ENCODE data around the gene DRGX.

The DRGX gene

DNA sequence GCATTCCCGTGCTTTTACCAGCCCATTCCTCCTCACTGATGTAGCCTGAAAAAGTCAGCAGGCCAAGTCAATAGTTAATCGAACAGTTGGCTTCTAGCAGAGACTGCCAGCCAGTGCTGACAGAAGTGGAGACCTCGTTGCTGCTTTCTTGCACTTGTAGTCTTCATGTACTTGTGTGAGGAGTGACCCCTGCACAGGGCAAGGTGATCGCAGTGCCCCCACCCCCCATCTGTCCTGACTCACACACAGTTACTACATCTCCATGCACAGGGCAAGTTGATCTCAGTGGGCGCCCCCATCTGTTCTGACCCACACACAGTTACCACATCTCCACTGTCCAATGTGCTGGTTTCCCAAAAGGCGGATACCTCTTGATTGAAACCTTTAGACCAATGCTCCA lies 62.7 kb downstream of the DRGX start:
- DNase-seq = no peak

DNA sequence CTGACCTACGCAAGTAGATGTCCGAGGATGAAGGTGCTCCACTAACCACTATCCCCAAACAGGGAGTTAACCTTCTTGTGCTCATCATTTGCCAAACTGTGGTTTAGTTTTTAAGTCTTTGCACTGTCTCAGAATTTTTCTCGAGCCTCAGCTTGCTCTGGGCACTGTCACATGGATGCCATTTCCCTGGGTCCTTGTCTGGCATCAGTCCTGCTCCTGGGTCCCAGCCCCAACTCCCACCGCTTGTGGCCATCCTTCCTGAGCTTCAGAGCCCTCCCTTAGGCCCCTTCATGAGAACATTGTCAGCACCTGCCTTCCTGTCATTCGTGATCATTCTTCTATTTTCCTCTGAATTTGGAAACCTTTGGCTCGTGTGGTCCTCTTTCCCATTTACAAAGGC lies 63.1 kb downstream of the DRGX start:
- no peak for DNase-seq

DNA sequence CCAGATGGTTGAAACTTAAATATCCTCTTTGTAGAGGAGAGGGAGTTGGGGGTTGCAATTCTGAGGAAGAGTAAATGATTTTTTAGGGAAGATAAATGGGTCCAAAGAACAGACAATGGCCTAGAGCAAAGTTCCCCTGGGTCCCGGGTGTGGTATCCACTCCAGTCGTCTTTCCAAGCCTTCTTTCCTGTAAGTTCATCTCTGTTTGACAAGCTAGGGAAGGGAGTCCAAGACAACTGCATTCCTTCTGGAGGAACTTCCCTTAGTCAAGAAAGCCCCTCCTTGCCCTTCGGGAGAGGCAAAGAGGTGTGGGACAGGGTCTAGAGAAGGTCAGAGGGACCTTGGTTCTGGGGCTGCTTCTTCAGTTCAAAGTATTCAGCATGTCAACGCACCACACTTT lies 63.6 kb downstream of the DRGX start:
- DNase-seq = no peak

DNA sequence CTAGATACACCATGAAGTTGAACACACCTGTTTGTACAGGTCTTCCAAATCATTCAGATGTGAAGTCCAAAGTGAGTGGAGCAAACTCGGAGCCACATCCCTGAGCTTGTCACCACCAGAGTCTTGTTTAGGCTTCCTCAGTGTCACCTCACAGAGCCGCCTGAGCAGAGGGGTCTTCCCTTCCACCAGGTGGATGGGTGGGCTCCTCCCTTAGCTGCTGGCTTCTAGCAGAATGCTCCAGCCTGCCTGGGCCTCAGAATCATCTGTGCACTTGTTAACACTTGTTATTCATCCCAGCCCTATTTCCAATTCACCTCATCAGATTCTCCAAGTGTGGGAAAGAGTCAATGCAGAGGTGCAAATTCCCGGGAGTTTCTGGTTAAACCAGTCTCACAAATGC lies 64.5 kb downstream of the DRGX start:
- no peak for DNase-seq

DNA sequence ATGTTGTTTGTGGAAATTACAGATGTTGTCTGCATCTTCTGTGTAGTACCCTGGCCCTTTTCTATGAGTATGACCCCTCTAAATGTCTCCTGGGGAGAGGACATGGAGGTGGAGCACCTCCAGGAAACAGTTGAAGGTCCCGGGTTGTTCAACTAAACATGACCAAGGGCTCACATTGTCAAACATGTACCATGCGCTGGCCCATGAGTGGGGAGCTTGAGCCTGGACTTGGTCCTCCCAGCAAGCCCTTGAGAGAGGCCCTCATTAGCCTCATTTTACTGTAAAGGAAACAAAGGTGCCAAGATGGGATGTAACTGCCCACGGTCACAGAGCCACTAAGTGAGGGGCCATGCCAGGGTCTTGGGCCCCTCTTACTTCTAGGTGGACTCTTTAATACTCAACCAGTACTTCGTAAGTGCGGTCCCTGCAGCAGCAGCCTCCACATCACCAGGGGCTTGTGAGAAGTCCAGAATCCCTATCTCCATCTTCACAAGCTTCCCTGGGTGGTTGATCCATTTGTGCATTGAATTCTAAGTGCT lies 65.7 kb downstream of the DRGX start:
- DNase-seq = no peak

DNA sequence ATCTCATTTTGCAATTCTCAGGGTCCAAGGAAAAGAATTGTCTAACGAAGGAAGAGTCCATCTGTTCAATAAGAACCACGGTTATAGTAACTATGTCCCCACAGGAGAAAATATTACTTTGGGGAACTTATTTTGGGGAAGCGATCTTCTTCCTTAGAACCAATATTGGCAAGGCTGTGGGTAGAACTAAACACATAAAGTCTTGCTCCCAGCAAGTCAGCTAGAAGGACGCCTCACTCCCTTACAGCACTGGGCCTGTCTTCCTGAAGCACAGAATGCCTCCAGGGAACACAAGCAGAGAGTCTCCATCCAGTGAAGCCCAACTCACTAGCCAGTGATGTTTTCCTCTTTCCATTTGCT lies 66.8 kb downstream of the DRGX start:
- no peak for DNase-seq

DNA sequence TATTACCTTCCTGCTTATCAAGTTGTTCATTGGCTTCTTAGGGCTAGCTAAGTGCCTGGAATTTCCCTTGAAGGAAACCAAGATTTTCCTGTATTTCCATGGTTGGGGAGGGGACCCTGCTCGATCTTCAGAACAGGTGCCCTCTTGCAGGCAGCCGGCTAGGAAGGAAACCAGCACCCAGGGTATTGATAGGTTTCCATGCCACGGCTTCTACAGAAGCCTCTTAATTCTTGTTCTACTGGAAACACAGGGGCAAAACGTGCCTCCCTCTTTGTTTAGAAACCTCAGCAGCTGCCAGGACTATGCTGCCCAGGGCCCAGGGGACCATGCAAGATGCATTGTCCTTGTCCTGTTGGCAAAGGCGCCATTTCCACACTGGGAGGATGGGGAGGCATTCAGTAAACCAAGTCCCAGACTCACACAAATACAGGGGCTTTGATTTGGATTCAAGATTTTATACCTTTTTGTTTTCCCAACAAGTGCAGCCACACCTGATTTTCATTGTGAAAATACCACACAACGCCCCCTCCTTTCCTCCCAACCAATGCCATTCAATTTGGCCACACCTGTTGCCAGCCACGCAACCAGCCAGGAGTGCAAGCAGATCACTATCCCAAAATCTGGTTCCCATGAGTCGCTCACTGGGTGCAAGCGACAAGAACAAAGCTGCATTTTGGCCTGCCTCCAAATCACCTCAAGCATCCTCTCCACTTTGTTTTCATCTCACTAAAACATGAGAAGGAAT lies 67.3 kb downstream of the DRGX start:
- DNase-seq = no peak

DNA sequence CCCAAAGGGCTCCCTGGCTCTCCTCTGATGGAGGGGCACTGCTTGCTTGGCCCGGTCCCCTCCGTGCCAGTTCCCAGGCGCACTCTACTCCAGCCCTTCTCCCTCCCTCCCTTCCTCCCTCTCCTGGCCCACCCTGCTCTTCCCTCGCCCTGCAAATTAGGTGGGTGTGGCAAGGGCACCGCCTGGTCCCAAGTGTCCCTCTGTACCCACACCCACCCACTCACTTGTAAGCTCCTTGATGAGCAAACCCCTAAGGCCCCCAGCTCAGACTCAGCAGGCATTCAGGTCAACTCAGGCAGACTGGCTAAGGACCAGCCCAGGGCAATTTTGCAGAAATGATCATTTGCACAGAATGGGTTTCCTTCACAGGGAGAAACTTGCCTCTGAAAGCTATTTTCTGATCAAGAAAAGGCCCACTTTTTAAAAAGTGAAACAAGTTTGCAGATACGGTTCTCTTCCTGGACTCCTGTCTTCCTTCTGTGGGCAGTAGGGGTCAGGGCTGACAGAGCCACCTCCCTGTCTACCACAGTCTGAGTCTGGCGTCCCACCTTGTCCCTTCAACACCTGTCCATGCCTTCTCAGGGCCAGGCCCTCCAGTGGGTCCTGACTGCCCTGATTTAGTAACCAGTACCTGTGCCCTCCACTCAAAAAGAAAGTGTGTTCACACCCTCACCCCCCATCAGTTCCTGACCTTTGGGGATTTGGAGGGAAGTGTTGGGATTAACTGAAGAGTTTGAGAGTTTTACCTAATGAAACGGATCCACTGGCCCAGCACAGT lies 68.7 kb downstream of the DRGX start:
- no peak for DNase-seq

DNA sequence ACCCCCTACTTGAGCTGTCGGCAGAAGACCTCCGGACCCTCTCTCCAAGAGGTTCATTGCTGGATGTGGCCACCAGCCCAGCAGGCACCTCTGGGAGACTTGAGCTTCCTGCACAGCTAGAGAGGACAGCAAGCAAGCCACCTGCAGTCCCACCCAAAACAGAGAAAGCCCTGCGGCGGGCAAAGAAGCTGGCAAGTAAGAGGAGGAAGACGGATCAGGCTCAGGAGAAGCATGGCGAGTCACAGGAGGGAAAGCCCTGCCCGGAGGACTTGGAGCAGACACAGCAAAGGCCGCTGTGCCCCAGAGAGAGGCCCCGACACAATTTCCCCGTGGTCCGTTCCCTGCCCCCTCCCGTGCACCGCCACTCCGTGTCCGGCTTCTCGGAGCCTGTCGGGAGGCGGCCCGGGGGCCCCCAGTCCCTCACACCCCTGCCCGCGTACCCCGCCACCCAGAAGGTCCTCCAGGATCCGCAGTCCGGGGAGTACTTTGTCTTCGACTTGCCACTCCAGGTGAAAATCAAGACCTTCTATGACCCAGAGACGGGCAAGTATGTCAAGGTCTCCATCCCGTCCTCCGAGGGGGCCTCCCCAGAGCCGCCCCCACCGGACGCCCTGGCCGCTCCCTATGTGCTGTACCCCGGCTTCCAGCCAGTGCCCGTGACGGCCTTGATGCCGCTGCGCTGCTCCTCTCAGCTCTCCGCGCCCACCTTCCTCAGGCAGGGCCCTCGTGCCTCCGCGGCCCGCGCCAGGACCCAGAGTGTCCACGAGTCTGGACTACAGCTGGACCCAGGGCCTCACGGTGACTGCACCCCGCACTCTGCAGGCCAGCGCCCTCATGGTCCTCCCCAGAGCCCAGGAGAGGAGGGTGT lies 69.7 kb downstream of the DRGX start:
- DNase-seq = no peak

DNA sequence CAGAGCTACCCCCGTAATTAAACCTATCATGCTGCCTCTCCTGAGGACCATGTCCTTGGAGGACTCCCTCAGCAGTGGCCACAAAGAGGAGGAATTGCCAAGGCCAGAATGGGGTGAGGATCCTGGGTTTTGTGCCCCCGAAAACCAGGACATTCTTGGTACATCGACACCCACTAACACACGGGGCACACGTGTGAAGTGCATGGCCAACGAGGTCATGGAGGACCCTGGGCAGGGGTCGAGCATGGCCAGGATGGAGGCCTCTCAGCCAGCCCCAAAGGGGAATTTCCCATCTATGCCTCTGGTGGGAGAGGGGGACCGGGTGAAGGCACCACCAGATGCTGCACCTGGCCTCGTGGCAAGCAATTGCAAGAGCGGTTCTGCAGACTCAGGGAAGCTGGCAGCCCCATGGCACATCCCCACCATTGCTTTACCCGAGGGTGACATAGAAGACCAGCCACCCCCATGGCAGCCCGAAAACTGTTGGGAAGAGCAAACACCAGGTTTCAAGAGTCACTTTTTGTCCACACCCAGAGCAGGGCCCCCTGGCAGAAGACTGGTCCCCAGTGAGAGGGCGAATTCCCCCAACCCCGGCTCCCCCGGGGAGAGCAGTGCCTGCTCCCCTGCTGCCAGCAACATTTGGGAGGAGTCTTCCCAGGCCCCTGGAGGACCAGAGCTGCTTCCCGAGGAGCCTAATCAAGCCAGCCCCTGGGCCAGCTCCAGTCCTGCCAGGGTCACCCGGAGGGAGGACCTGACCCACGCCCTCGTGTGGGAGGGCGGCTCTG lies 70.6 kb downstream of the DRGX start:
- no peak for DNase-seq

DNA sequence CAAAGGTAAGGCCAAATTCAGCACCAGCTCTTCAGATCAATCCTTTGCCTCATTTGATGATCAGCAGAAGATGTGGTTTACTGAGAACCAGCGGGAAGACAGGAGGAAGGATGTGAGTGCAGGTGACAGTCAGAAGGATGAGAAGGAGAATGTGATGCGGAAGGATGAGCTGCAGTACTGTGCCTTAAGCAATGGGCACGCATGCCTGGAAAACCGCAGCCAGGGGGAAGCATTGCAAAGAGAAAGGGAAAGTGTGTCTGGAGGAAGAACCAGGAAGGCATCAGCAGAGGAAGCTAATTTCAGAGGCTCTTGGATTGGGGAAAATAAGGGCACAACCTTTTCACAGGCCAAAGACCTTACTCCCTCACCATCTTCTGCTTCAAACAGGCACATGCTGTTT lies 71.2 kb downstream of the DRGX start:
- DNase-seq = no peak

DNA sequence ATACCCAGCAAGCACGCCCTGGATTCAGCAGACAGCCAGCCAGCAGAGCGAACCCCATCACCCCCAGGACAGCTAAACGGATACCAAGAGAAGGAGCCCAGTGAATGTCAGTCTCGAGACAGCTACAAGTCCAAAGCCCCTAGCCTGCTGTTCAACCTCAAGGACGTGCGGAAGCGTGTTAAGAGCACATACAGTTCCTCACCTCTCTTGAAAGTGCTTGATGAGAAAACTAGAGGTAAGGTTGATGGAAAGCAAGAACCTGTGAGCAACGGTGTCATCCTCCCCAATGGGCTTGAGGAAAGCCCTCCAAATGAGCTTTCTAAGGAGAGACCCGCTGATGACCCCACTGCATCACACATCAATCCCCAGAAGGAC lies 72.0 kb downstream of the DRGX start:
- DNase-seq = no peak

DNA sequence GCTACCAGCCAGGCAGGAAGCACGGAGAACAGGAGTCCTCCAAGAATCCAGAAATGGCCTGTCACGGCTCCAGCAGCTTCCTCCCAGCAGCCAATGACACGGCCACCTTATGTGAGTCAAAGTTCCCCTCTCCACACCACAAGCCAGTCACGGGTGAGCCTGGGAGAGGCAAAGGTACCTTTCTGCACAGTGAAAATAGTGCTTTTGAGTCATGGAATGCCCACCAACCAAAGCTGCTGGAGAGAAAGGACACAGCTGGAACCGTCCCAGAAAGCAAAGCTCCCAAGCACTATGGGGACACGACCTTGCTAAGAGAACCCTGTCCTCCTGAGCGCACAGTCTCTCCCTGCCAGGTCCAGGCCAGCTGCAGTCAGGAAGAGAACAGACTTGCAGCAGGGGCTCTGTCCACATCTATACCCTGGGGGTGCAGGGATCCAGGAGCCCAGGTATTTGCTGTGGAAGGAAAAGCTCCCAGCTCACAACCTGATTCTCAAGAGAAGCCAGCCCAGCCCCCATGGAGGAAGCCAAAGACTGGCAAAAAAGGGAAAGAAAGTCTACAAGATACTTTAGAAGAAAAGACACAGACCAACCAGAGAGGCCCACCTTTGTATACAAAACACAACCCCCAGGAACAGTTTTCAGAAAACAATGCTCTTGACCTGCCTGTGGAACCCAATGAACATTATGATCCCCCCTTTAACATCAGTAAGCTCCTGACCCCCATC lies 72.6 kb downstream of the DRGX start:
- no peak for DNase-seq

DNA sequence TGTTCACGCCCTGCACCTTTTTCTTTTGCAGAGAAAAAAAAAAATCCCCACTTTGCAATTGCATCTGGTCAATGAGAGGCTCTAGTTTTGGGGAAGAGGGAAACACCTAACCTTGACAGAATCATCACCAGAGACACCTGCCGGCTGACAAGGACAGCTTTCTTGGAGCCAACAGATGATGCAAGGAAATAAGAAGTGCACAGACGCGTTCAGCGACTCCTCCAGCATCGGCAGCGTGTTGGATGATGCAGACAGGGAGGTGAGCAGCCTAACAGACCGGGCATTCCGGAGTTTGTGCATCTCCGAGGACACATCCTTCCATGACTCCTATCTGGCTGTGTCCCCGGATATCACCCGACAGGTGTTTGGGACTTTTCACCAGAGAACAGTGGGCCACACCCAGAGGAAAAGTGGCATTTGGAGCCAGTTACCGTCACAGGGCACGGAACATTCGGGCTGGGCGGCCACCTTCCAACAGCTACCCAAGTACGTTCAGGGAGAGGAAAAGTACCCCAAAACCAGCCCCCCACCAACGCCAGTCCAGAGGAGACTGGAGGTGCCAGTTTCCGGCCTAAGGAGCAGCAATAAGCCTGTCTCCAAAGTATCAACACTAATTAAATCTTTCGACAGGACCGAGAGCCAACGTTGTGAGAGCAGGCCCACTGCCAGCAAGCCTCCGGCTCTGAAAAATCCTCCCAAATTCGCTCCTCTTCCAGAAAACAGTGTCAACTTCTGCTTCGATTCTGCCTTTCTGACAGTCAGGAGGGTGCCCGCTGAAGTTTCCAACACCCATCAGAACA lies 73.3 kb downstream of the DRGX start:
- DNase-seq = no peak

DNA sequence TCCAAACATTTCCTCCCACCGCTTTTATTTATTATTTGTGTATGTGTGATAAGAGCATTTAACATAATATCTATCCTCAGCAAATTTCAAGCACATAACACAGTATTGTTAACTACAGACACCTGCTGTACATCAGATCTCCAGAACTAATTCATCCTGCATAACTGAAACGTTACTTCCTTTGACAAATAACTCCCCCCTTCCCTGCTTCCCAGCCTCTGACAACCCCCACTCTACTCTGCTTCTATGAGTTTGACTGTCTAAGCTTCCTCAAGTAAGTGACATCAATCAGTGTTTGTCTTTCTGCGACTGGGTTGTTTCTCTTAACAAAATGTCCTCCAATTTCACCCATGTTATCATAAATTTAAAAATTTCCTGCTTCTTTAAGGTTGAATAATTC lies 74.9 kb downstream of the DRGX start:
- DNase-seq = no peak

DNA sequence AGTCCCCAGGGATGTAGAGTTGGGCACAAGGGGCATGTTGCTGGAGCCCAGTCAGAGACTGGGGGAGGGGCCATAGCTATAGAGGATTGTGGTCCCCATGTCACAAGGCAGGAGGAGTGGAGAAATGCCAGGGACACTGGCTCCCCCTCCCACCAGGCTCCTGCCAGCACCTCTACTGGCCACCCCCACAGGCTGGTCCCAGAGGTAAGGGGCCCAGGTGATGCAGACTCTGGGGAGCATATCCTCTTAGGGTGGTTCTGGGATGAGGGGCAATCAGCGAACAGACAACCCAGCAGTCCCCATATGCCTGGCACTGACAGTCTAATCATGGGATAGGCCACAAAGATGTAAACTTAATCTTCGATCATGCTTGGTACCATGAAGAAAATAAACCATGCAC lies 75.7 kb downstream of the DRGX start:
- no peak for DNase-seq

DNA sequence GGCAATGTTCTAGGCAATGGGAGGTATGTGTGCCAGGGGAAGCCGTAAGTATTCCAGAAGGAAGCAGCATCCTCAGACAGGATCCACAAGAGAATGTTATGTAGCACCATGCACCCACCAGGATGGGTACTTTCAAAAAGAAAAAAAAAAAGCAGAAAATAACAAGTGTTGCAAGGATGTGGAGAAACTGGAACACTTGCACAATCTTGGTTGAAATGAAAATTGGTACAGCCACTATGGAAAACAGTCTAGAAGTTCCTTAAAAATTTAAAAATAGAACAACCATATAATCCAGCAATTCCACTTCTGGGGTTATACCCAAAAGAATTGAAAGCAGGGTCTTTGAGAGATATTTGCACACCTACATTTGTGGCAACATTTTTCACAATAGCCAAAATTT lies 76.7 kb downstream of the DRGX start:
- DNase-seq = no peak

DNA sequence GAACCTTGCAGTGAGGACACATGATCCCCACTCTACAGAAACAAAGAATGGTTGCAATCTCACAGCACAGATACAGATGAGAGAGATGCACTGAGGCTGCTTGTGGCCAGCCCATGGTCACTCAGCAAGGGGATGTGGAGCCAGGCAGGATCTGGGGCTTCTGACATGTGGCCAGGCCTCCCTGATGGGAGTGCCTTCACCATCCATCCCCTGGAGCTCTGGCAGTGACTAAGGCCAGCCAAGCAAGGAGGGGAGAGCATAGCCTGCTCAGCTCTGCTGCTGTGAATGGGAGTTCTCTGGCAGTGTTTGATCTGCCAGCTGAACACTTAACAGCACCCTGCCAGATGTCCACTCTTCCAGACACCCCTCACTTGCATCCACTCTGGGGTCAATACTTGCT lies 77.1 kb downstream of the DRGX start:
- DNase-seq = no peak

DNA sequence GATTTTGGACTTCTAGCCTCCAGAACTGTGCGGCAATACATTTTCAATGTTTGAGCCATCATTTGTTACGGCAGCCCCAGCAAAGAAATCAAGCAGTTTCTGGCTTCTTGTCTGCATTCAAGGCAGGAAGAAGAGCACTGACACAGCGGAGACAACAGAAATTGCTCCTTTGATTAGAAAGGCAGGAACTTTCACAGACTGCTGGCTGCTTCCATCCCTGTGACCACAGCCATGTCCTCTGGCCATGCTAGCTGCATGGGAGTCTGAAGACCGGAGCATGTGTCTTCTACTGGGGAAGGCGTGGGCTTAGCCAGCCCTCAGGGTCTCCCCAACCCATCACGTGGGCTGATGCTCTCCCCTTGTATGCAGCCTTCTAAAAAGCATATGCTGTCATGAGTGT lies 77.9 kb downstream of the DRGX start:
- no peak for DNase-seq

DNA sequence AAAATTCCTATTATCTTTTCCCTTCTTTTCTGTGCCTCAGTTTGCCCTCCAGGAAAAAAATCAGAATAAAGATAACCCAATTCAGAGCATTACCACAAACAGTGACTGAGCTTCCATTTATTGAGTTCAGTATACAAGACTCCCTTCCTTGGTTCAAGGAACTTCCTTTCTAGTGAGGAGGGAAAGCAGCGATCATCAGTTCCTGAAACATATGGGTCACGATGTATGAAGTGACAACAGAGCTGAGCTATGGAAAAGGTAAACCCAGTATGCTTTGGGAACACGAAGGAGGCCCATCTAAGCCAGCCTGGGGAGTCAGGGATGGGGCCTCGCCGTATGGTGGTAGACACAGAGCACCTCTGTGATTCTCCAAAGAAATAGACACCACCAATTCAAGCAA lies 81.1 kb downstream of the DRGX start:
- DNase-seq = no peak
